PC-3 (cell line): ENCODE measurements around the gene FAHD1.

ENCODE experiments used
- EZH2 ChIP-seq: fragments of 300-600 bp; sonication (generic); IDR thresholded peaks from one replicate; pipeline ENCODE4 v1.6.1; 2017; ENCODE audit warnings: antibody characterized with exemption, mild to moderate bottlenecking, low read length; ENCODE audit not compliant: unreplicated experiment
- EZH2phosphoT487 ChIP-seq: fragments of 300-600 bp; sonication (generic); IDR thresholded peaks from 2 replicates; pipeline ENCODE4 v1.6.1; 2018; ENCODE audit warnings: mild to moderate bottlenecking, antibody characterized with exemption, low read length, borderline replicate concordance
- TF ChIP-seq, protein P1 (sequence below): fragments of 300-600 bp; sonication (generic); conservative IDR thresholded peaks from 2 replicates; pipeline ENCODE4 v1.5.1; 2017; ENCODE audit warnings: antibody characterized with exemption, low read depth, mild to moderate bottlenecking, low read length

GRCh38 chr16:1820946-1821290 lies 6.1 kb upstream of the FAHD1 start:
- TF ChIP-seq, protein P1, sequence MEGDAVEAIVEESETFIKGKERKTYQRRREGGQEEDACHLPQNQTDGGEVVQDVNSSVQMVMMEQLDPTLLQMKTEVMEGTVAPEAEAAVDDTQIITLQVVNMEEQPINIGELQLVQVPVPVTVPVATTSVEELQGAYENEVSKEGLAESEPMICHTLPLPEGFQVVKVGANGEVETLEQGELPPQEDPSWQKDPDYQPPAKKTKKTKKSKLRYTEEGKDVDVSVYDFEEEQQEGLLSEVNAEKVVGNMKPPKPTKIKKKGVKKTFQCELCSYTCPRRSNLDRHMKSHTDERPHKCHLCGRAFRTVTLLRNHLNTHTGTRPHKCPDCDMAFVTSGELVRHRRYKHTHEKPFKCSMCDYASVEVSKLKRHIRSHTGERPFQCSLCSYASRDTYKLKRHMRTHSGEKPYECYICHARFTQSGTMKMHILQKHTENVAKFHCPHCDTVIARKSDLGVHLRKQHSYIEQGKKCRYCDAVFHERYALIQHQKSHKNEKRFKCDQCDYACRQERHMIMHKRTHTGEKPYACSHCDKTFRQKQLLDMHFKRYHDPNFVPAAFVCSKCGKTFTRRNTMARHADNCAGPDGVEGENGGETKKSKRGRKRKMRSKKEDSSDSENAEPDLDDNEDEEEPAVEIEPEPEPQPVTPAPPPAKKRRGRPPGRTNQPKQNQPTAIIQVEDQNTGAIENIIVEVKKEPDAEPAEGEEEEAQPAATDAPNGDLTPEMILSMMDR: no peak
- TF ChIP-seq EZH2phosphoT487 (no peak), EZH2 (no peak)
